Karpas-422 (cell line): ENCODE data around the gene FAM98C. TPM values are rescaled to one million over a fixed set of nuclear protein-coding genes. Genes with fewer than 3 reads are reported as not detected.

Source experiments
- DNase-seq: peaks from one replicate; pipeline ENCODE4 v3.0.0-alpha.2; 2015
- H2AFZ ChIP-seq: fragments of 200-600 bp; sonication (generic); 2 replicates; pipeline ENCODE4 v1.6.1; 2014; ENCODE audit warnings: antibody characterized with exemption, low read length, mixed read lengths
- H3K27ac ChIP-seq: fragments of 200-600 bp; sonication (generic); 2 replicates; pipeline ENCODE4 v1.5.1; 2014; ENCODE audit warnings: mild to moderate bottlenecking, low read length, moderate library complexity
- H3K27me3 ChIP-seq: fragments of 200-600 bp; sonication (generic); 2 replicates; pipeline ENCODE4 v1.6.1; 2014; ENCODE audit warnings: low read length, mixed read lengths
- H3K36me3 ChIP-seq: fragments of 200-600 bp; sonication (generic); 2 replicates; pipeline ENCODE4 v1.6.1; 2014; ENCODE audit warnings: low read length, mixed read lengths; ENCODE audit not compliant: insufficient read depth
- H3K4me1 ChIP-seq: fragments of 200-600 bp; sonication (generic); 2 replicates; pipeline ENCODE4 v1.6.1; 2014; ENCODE audit warnings: mild to moderate bottlenecking, low read length, mixed read lengths
- H3K4me2 ChIP-seq: fragments of 200-600 bp; sonication (generic); 2 replicates; pipeline ENCODE4 v1.6.1; 2014; ENCODE audit warnings: low read length, low read depth, mild to moderate bottlenecking; ENCODE audit not compliant: poor library complexity, severe bottlenecking
- H3K4me3 ChIP-seq: fragments of 200-600 bp; sonication (generic); 2 replicates; pipeline ENCODE4 v1.5.1; 2014; ENCODE audit warnings: mild to moderate bottlenecking, antibody characterized with exemption, low read length, mixed read lengths
- H3K79me2 ChIP-seq: fragments of 200-600 bp; sonication (generic); 2 replicates; pipeline ENCODE4 v1.6.1; 2014; ENCODE audit warnings: mild to moderate bottlenecking, low read length, mixed read lengths
- H3K9ac ChIP-seq: fragments of 200-600 bp; sonication (generic); 2 replicates; pipeline ENCODE4 v1.6.0; 2014; ENCODE audit warnings: low read length
- H3K9me2 ChIP-seq: fragments of 200-600 bp; sonication (generic), shearing (Covaris generic); replicated peaks from 2 replicates; pipeline ENCODE4 v1.6.0; 2014; ENCODE audit warnings: mild to moderate bottlenecking, low read length, moderate library complexity; ENCODE audit not compliant: insufficient read depth
- H3K9me3 ChIP-seq: fragments of 300-700, 200-600 bp; sonication (generic); 2 replicates; pipeline ENCODE4 v1.6.1; 2014; ENCODE audit warnings: low read length, mixed read lengths
- H4K20me1 ChIP-seq: fragments of 200-600 bp; sonication (generic); 2 replicates; pipeline ENCODE4 v1.6.1; 2014; ENCODE audit warnings: mild to moderate bottlenecking, antibody characterized with exemption, low read length, low read depth; ENCODE audit not compliant: insufficient read depth
- total RNA-seq: library from RNA; depleted of rRNA; stranded (reverse); fragments of >200 nt; shearing (Covaris generic); gene quantifications from 2 replicates; pipeline ENCODE4 v1.2.3, GENCODE V29; 2014; ENCODE audit warnings: low replicate concordance

Gene FAM98C
- total RNA-seq, 1 experiment from 2014 or later, result 21.4 TPM

DNA sequence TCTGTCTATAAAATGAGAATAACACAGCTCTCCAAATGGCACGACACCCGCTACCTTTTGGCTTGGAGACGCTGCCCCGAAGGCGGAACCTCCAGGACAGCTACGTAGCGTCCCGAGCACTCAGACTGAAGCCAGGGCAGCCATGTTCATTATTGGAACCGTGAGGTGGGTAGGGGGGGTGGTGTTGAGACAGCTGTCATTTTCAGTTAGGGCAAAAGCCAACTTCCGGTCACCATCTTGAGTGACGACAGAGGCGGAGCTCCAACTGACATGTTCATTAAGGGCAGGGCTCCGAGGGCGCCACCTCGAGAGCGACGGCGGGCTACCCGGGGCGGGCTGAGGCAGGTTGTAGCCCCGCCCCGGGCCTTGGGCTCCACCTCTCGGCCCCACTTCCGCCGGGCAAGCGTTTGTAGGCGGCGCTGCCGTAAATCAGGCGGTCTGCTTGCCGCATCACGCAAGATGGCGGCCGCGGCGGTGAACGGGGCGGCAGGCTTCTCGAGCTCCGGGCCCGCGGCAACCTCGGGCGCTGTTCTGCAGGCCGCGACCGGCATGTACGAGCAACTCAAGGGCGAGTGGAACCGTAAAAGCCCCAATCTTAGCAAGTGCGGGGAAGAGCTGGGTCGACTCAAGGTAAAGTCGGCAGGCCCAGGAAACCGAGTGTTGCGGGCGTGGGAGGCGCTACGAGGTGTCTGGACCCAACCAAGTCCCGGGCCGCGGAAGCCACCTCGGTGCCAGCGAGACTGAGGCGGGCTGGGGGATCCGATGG is 28.4 kb upstream of the FAM98C start, which contains the start of gene PSMD8:
PSMD8 (plus strand) TSS at position 240 of the 766 bp plus-strand sequence; CDS start at position 271, 31 bp downstream.
- H3K27ac ChIP-seq, result peak within 1 kb of the TSS; percentile 14; the same call in 1 of the 2 replicates
- H3K4me1 ChIP-seq, result peaks cover 19% of the 10 kb centered on the region
- H3K4me3 ChIP-seq, result peak within 1 kb of the TSS; percentile 85
- H3K79me2 ChIP-seq, result peaks cover 33% of the 10 kb centered on the region
- no peaks in the 10 kb centered on the region for H3K27me3 ChIP-seq
- peak within 1 kb of the TSS; percentile 85 for H3K9ac ChIP-seq
- peak; percentile 100 for DNase-seq
- H3K9me3 ChIP-seq, result no peaks in the 10 kb centered on the region
- H3K9me2 ChIP-seq, result no peaks in the 10 kb centered on the region
- H4K20me1 ChIP-seq, result peaks cover 6% of the 10 kb centered on the region; the same call in 1 of the 2 replicates
- H2AFZ ChIP-seq, result peak within 1 kb of the TSS; percentile 73
- H3K36me3 ChIP-seq, result peaks cover 4% of the 10 kb centered on the region; the same call in 1 of the 2 replicates
- peak within 1 kb of the TSS; percentile 90 for H3K4me2 ChIP-seq

GRCh38 chr19:38375098-38375493 is 27.8 kb upstream of the FAM98C start:
- Histone ChIP-seq H3K9ac (peak overlapping the region; percentile 85), H3K27ac (peak overlapping the region; percentile 14; the same call in 1 of the 2 replicates), H3K4me3 (peak overlapping the region; percentile 85), H4K20me1 (peaks cover 6% of the 10 kb centered on the region; the same call in 1 of the 2 replicates), H3K4me2 (peak overlapping the region; percentile 90), H3K9me3 (no peaks in the 10 kb centered on the region), H3K4me1 (peaks cover 19% of the 10 kb centered on the region), H3K79me2 (peaks cover 33% of the 10 kb centered on the region), H3K9me2 (no peaks in the 10 kb centered on the region), H3K36me3 (peaks cover 4% of the 10 kb centered on the region; the same call in 1 of the 2 replicates), H3K27me3 (no peaks in the 10 kb centered on the region), H2AFZ (peak overlapping the region; percentile 51; the same call in 1 of the 2 replicates)
- no peak for DNase-seq

- Histone ChIP-seq H3K4me3 (peak overlapping the region; percentile 85), H3K9me3 (no peaks in the 10 kb centered on the region), H2AFZ (no peak overlapping the region), H3K4me2 (peak overlapping the region; percentile 90), H3K36me3 (peaks cover 4% of the 10 kb centered on the region; the same call in 1 of the 2 replicates), H3K79me2 (peaks cover 33% of the 10 kb centered on the region), H3K27me3 (no peaks in the 10 kb centered on the region), H4K20me1 (peaks cover 6% of the 10 kb centered on the region; the same call in 1 of the 2 replicates), H3K4me1 (peaks cover 19% of the 10 kb centered on the region), H3K9ac (peak overlapping the region; percentile 85), H3K9me2 (no peaks in the 10 kb centered on the region), H3K27ac (0 out of 2 replicates have a peak overlapping the region, but pooled peaks have one; percentile 14)
- no peak for DNase-seq
These were observed 27.1 kb upstream of the FAM98C start for GRCh38 chr19:38375748-38376147.

DNA sequence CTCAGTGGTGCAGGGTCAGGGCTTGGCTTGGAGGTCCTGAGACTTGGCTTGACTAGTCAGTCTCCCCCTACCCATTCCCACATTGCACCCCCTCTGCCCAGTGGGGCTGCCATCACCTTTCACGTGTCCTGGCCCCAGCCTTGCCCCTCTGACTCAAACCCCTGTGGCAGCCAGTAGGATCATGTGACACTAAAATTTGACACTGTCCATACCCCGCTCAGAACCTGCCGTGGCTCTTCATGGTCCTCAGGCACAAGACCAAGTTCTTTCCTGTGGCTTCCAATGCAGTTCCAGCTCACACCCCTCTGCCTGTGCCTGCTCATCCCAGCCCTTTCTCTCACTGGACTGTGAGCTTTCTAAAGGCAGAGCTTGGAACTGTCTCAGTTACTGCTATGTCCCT is 26.3 kb upstream of the FAM98C start:
- H3K9ac ChIP-seq, result peak overlapping the region; percentile 85; the same call in 1 of the 2 replicates
- H3K4me2 ChIP-seq, result peak overlapping the region; percentile 90
- peaks cover 10% of the 10 kb centered on the region for H3K36me3 ChIP-seq

GRCh38 chr19:38377052-38377451 is 25.8 kb upstream of the FAM98C start:
- Histone ChIP-seq H3K79me2 (peaks cover 33% of the 10 kb centered on the region), H3K4me2 (no peak overlapping the region), H3K36me3 (peaks cover 13% of the 10 kb centered on the region), H3K27me3 (no peaks in the 10 kb centered on the region), H3K27ac (no peak overlapping the region), H3K9me3 (no peaks in the 10 kb centered on the region), H2AFZ (no peak overlapping the region), H3K4me1 (peaks cover 19% of the 10 kb centered on the region), H4K20me1 (peaks cover 6% of the 10 kb centered on the region; the same call in 1 of the 2 replicates), H3K9ac (no peak overlapping the region), H3K4me3 (no peak overlapping the region), H3K9me2 (no peaks in the 10 kb centered on the region)
- DNase-seq, result no peak

More for the DNA sequence above, 26.3 kb upstream of the FAM98C start:
- no peak overlapping the region for H2AFZ ChIP-seq
- no peak for DNase-seq
- H3K79me2 ChIP-seq, result peaks cover 33% of the 10 kb centered on the region
- no peaks in the 10 kb centered on the region for H3K9me3 ChIP-seq
- peak overlapping the region; percentile 85; the same call in 1 of the 2 replicates for H3K4me3 ChIP-seq
- H3K9me2 ChIP-seq, result no peaks in the 10 kb centered on the region
- H3K27ac ChIP-seq, result no peak overlapping the region
- no peaks in the 10 kb centered on the region for H3K27me3 ChIP-seq
- peaks cover 19% of the 10 kb centered on the region for H3K4me1 ChIP-seq
- H4K20me1 ChIP-seq, result peaks cover 6% of the 10 kb centered on the region; the same call in 1 of the 2 replicates

DNA sequence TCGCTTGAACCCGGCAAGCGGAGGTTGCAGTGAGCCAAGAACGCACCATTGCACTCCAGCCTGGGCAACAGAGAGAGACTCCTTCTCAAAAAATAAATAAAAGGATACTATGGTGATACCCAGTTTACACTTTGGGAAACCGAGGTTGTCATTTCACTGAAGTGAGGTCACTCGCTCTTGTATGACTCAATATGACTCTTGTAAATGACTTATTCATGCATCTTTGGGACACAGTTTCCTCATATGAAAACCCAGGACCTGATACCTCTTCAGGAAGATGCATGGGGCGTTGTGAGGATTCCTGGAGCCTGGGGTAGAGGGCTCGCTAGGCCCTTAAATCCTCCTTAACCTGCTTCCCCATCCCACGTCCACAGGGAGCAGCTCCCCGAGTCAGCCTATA is 24.0 kb upstream of the FAM98C start:
- peaks cover 33% of the 10 kb centered on the region for H3K79me2 ChIP-seq
- H3K27me3 ChIP-seq, result no peaks in the 10 kb centered on the region
- H3K9ac ChIP-seq, result no peak overlapping the region
- peaks cover 15% of the 10 kb centered on the region for H3K4me1 ChIP-seq
- H3K9me2 ChIP-seq, result no peaks in the 10 kb centered on the region
- H4K20me1 ChIP-seq, result peaks cover 6% of the 10 kb centered on the region; the same call in 1 of the 2 replicates
- DNase-seq, result no peak
- H3K4me3 ChIP-seq, result no peak overlapping the region
- H3K27ac ChIP-seq, result no peak overlapping the region
- no peak overlapping the region for H2AFZ ChIP-seq
- no peaks in the 10 kb centered on the region for H3K9me3 ChIP-seq
- H3K4me2 ChIP-seq, result no peak overlapping the region
- H3K36me3 ChIP-seq, result peaks cover 13% of the 10 kb centered on the region

DNA sequence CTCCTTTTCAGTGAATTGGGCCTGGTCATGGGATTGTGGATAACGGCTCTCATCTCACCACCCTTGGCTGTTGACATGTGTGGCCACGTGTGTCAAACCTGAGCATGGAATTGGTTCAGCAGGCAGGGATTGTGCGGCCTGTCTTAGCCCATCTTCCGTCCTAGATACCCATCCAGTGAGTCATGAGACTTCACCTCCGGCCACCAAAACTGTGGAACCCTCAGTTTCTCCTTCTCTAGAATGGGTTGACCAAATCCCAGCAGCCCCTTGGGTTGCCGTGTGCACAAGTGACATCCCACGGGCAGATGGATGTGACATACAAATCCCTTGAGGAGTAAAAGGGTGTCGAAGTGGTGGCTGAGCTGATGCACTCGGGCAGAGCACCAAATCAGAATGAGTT is 21.8 kb upstream of the FAM98C start:
- no peaks in the 10 kb centered on the region; the same call in 1 of the 2 replicates for H4K20me1 ChIP-seq
- H2AFZ ChIP-seq, result no peak overlapping the region
- no peaks in the 10 kb centered on the region for H3K27me3 ChIP-seq
- no peak for DNase-seq
- peaks cover 3% of the 10 kb centered on the region for H3K4me1 ChIP-seq
- no peaks in the 10 kb centered on the region for H3K9me2 ChIP-seq
- peaks cover 20% of the 10 kb centered on the region for H3K79me2 ChIP-seq
- H3K27ac ChIP-seq, result no peak overlapping the region
- H3K4me3 ChIP-seq, result no peak overlapping the region
- no peak overlapping the region for H3K4me2 ChIP-seq
- H3K9me3 ChIP-seq, result no peaks in the 10 kb centered on the region
- H3K36me3 ChIP-seq, result peaks cover 13% of the 10 kb centered on the region
- H3K9ac ChIP-seq, result no peak overlapping the region

- Histone ChIP-seq H3K4me3 (no peak overlapping the region), H3K4me1 (peaks cover 9% of the 10 kb centered on the region), H3K9me2 (no peaks in the 10 kb centered on the region), H3K36me3 (peaks cover 8% of the 10 kb centered on the region), H3K9ac (no peak overlapping the region), H3K27me3 (no peaks in the 10 kb centered on the region), H4K20me1 (no peaks in the 10 kb centered on the region), H3K9me3 (no peaks in the 10 kb centered on the region), H3K79me2 (no peaks in the 10 kb centered on the region), H2AFZ (no peak overlapping the region), H3K27ac (no peak overlapping the region), H3K4me2 (no peak overlapping the region)
- no peak for DNase-seq
These were observed 19.7 kb upstream of the FAM98C start for GRCh38 chr19:38383184-38383583.
